Measurements from ENCODE around the gene FARS2. TPM values are rescaled to one million over a fixed set of nuclear protein-coding genes. Genes with fewer than 3 reads are reported as not detected.

FARS2 gene
- polyA plus RNA-seq, 3 donors: 12.2 to 21.6 (median 17.7) TPM

- no peaks in the 10 kb centered on the region for H4K20me1 ChIP-seq (ENCODE audit: insufficient read depth, low read length)
- H3K36me3 ChIP-seq (replicated peaks in 1 of 2; ENCODE audit: control insufficient read depth in 1 of 2, insufficient read depth in 2 of 2, low read length in 2 of 2): no peaks in the 10 kb centered on the region
- Mint-ChIP-seq H3K27me3 (ENCODE audit: low read depth in 3 of 3) (no peaks in the 10 kb centered on the region), H3K4me1 (no peaks in the 10 kb centered on the region), H3K27ac (no peak overlapping the region), H3K36me3 (peaks cover 0 to 12% of the 10 kb centered on the region in 2 donors), H3K4me3 (no peak overlapping the region), H3K9me3 (peaks cover 0 to 5% (median 0%) of the 10 kb centered on the region in 7 donors)
- no peak overlapping the region for H3K27ac ChIP-seq (ENCODE audit: low read depth in 1 of 2, low read length in 2 of 2)
- no peaks in the 10 kb centered on the region for H3K79me2 ChIP-seq (ENCODE audit: insufficient read depth, low read length)
- H3K4me2 ChIP-seq (replicated peaks; ENCODE audit: extremely low read depth, low read length, poor library complexity, severe bottlenecking): no peak overlapping the region
- H3K27me3 ChIP-seq (ENCODE audit: control insufficient read depth in 2 of 2, insufficient read depth in 2 of 2, low read length in 2 of 2): no peaks in the 10 kb centered on the region
- H2AFZ ChIP-seq (ENCODE audit: insufficient read depth, low read depth, low read length, poor library complexity, severe bottlenecking): no peak overlapping the region
- no peak overlapping the region for H3K9ac ChIP-seq (ENCODE audit: insufficient read depth, low read length, poor library complexity, severe bottlenecking)
- H3K4me3 ChIP-seq (replicated peaks in 1 of 3; ENCODE audit: low read depth in 2 of 3, low read length in 3 of 3): no peak overlapping the region
- H3K9me3 ChIP-seq (replicated peaks in 1 of 2; ENCODE audit: control insufficient read depth in 1 of 2, insufficient read depth in 1 of 2, low read length in 2 of 2): no peaks in the 10 kb centered on the region
- H3K4me1 ChIP-seq (ENCODE audit: control insufficient read depth in 1 of 2, insufficient read depth in 2 of 2, low read length in 2 of 2): no peaks in the 10 kb centered on the region
- TF ChIP-seq, protein P1, sequence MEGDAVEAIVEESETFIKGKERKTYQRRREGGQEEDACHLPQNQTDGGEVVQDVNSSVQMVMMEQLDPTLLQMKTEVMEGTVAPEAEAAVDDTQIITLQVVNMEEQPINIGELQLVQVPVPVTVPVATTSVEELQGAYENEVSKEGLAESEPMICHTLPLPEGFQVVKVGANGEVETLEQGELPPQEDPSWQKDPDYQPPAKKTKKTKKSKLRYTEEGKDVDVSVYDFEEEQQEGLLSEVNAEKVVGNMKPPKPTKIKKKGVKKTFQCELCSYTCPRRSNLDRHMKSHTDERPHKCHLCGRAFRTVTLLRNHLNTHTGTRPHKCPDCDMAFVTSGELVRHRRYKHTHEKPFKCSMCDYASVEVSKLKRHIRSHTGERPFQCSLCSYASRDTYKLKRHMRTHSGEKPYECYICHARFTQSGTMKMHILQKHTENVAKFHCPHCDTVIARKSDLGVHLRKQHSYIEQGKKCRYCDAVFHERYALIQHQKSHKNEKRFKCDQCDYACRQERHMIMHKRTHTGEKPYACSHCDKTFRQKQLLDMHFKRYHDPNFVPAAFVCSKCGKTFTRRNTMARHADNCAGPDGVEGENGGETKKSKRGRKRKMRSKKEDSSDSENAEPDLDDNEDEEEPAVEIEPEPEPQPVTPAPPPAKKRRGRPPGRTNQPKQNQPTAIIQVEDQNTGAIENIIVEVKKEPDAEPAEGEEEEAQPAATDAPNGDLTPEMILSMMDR (IDR thresholded peaks at IDR 0.05): no peak
- WGBS (ENCODE audit: insufficient coverage): 100% methylated on average over 2 of the region's 7 CpGs
- DNase-seq: no peak
- intact Hi-C loops (cut with micrococcal nuclease): no loop called here
Measured at GRCh38 chr6:5556011-5556410, 294.7 kb downstream of the FARS2 start.

- peaks cover 0 to 8% of the 10 kb centered on the region in 2 donors for H3K36me3 Mint-ChIP-seq
- Histone ChIP-seq H3K27ac (ENCODE audit: low read depth in 1 of 2, low read length in 2 of 2) (no peak overlapping the region), H3K79me2 (ENCODE audit: insufficient read depth, low read length) (no peaks in the 10 kb centered on the region), H4K20me1 (ENCODE audit: insufficient read depth, low read length) (no peaks in the 10 kb centered on the region), H3K9me3 (replicated peaks in 1 of 2; ENCODE audit: control insufficient read depth in 1 of 2, insufficient read depth in 1 of 2, low read length in 2 of 2) (no peaks in the 10 kb centered on the region), H3K36me3 (replicated peaks in 1 of 2; ENCODE audit: control insufficient read depth in 1 of 2, insufficient read depth in 2 of 2, low read length in 2 of 2) (no peaks in the 10 kb centered on the region), H3K4me3 (replicated peaks in 1 of 3; ENCODE audit: low read depth in 2 of 3, low read length in 3 of 3) (no peak overlapping the region), H3K4me1 (ENCODE audit: control insufficient read depth in 1 of 2, insufficient read depth in 2 of 2, low read length in 2 of 2) (no peaks in the 10 kb centered on the region), H3K9ac (ENCODE audit: insufficient read depth, low read length, poor library complexity, severe bottlenecking) (no peak overlapping the region), H3K4me2 (replicated peaks; ENCODE audit: extremely low read depth, low read length, poor library complexity, severe bottlenecking) (no peak overlapping the region), H3K27me3 (ENCODE audit: control insufficient read depth in 2 of 2, insufficient read depth in 2 of 2, low read length in 2 of 2) (no peaks in the 10 kb centered on the region), H2AFZ (ENCODE audit: insufficient read depth, low read depth, low read length, poor library complexity, severe bottlenecking) (no peak overlapping the region)
- TF ChIP-seq, protein P1 (IDR thresholded peaks at IDR 0.05): no peak
- WGBS (ENCODE audit: insufficient coverage): no CpG with 5 or more reads among the region's 5 CpGs
- H3K27me3 Mint-ChIP-seq (ENCODE audit: low read depth in 3 of 3): no peaks in the 10 kb centered on the region
- DNase-seq: no peak
- H3K9me3 Mint-ChIP-seq: peaks cover 0 to 3% (median 0%) of the 10 kb centered on the region in 7 donors
- no peak overlapping the region for H3K27ac Mint-ChIP-seq
- no peak overlapping the region for H3K4me3 Mint-ChIP-seq
- intact Hi-C loops (cut with micrococcal nuclease): no loop called here
- no peaks in the 10 kb centered on the region for H3K4me1 Mint-ChIP-seq
Measured at GRCh38 chr6:5557506-5557905, 296.2 kb downstream of the FARS2 start.

Measured in CD14-positive monocyte (primary cell).